HEK293 (cell line): Measurements from ENCODE around the gene PPIL3.

Source experiments
- CTCF ChIA-PET: fragments of 350-600 bp; formaldehyde crosslinking; extraction: SDS; loops from one replicate; lab custom pipeline; 2021; ENCODE audit warnings: antibody characterized with exemption; lab: Yijun Ruan, JAX
- POLR2A ChIA-PET: fragments of 300-600 bp; formaldehyde crosslinking; extraction: SDS; loops from one replicate; lab custom pipeline; 2020; ENCODE audit warnings: antibody characterized with exemption, inconsistent platforms; lab: Yijun Ruan, JAX
- H3K27ac ChIP-seq: fragments of 200-500 bp; sonication (Bioruptor generic); 2 replicates; pipeline ENCODE4 v1.5.1; 2014; ENCODE audit warnings: low read depth, low read length, control low read depth, inconsistent platforms; ENCODE audit errors: extremely low read depth
- H3K36me3 ChIP-seq, 2 experiments: fragments of 200-500 bp in 1 of 2; sonication (Bioruptor generic) in 1 of 2; 1 replicate in 1 of 2; 2 replicates in 1 of 2; pipeline ENCODE4 v1.5.1; 2014 to 2017; ENCODE audit warnings: inconsistent platforms in 2 of 2, low read length in 2 of 2; ENCODE audit not compliant: control insufficient read depth in 2 of 2, insufficient read depth in 1 of 2
- H3K4me1 ChIP-seq: fragments of 200-500 bp; sonication (Bioruptor generic); 2 replicates; pipeline ENCODE4 v1.5.1; 2014; ENCODE audit warnings: mild to moderate bottlenecking, low read length, inconsistent platforms; ENCODE audit not compliant: control insufficient read depth, insufficient read depth
- H3K4me3 ChIP-seq: 2 replicates; pipeline ENCODE4 v1.5.1; 2011; ENCODE audit warnings: low read depth, mild to moderate bottlenecking, control low read depth, low read length, moderate library complexity
- H3K9me3 ChIP-seq: fragments of 200-500 bp; sonication (Bioruptor generic); 2 replicates; pipeline ENCODE4 v1.5.1; 2014; ENCODE audit warnings: low read depth, low read length, inconsistent platforms; ENCODE audit not compliant: control insufficient read depth, insufficient read depth
- BCL11B ChIP-seq: fragments of 450-650 bp; formaldehyde crosslinking; IDR thresholded peaks from 2 replicates; pipeline ENCODE4 v1.5.1; 2016; ENCODE audit warnings: low read depth, missing biosample characterization, missing genetic modification characterization
- EGR2 ChIP-seq: fragments of 450-650 bp; formaldehyde crosslinking; IDR thresholded peaks from 2 replicates; pipeline ENCODE4 v1.5.1; 2016; ENCODE audit warnings: low read depth, missing biosample characterization, missing genetic modification characterization
- GLI4 ChIP-seq: fragments of 450-650 bp; formaldehyde crosslinking; IDR thresholded peaks from 2 replicates; pipeline ENCODE4 v1.5.1; 2016; ENCODE audit warnings: missing biosample characterization, missing genetic modification characterization
- KLF16 ChIP-seq: fragments of 450-650 bp; formaldehyde crosslinking; IDR thresholded peaks from 2 replicates; pipeline ENCODE4 v1.5.1; 2017; ENCODE audit warnings: missing biosample characterization, missing genetic modification characterization
- MEIS1 ChIP-seq: sonication (generic); formaldehyde crosslinking; IDR thresholded peaks from 2 replicates; pipeline ENCODE4 v1.8.1; 2022; ENCODE audit warnings: missing genetic modification reagents, mild to moderate bottlenecking, borderline replicate concordance
- YY2 ChIP-seq: fragments of 450-650 bp; formaldehyde crosslinking; IDR thresholded peaks from 2 replicates; pipeline ENCODE4 v1.5.1; 2016; ENCODE audit warnings: missing biosample characterization, missing genetic modification characterization
- ZBTB1 ChIP-seq: fragments of 450-650 bp; formaldehyde crosslinking; IDR thresholded peaks from 2 replicates; pipeline ENCODE4 v1.5.1; 2016; ENCODE audit warnings: missing biosample characterization, missing genetic modification characterization
- ZBTB20 ChIP-seq: fragments of 450-650 bp; formaldehyde crosslinking; IDR thresholded peaks from 2 replicates; pipeline ENCODE4 v1.5.1; 2016; ENCODE audit warnings: missing biosample characterization, missing genetic modification characterization
- ZNF133 ChIP-seq: fragments of 450-650 bp; formaldehyde crosslinking; IDR thresholded peaks from 2 replicates; pipeline ENCODE4 v1.5.1; 2016; ENCODE audit warnings: missing biosample characterization, missing genetic modification characterization
- ZNF140 ChIP-seq: fragments of 450-650 bp; formaldehyde crosslinking; IDR thresholded peaks from 2 replicates; pipeline ENCODE4 v1.5.1; 2016; ENCODE audit warnings: missing biosample characterization, missing genetic modification characterization
- ZNF248 ChIP-seq: fragments of 450-650 bp; formaldehyde crosslinking; IDR thresholded peaks from 2 replicates; pipeline ENCODE4 v1.5.1; 2017; ENCODE audit warnings: missing biosample characterization, missing genetic modification characterization
- ZNF501 ChIP-seq: fragments of 450-650 bp; formaldehyde crosslinking; IDR thresholded peaks from 2 replicates; pipeline ENCODE4 v1.5.1; 2016; ENCODE audit warnings: missing biosample characterization, missing genetic modification characterization
- ZNF548 ChIP-seq: fragments of 450-650 bp; formaldehyde crosslinking; IDR thresholded peaks from 2 replicates; pipeline ENCODE4 v1.5.1; 2016; ENCODE audit warnings: missing biosample characterization, missing genetic modification characterization
- ZNF658 ChIP-seq: fragments of 450-650 bp; formaldehyde crosslinking; IDR thresholded peaks from 2 replicates; pipeline ENCODE4; 2016; ENCODE audit warnings: missing biosample characterization, missing genetic modification characterization
- ZNF768 ChIP-seq: fragments of 450-650 bp; formaldehyde crosslinking; IDR thresholded peaks from 2 replicates; pipeline ENCODE4 v1.5.1; 2018; ENCODE audit warnings: missing biosample characterization, mild to moderate bottlenecking, missing genetic modification characterization
- ZNF785 ChIP-seq: fragments of 450-650 bp; formaldehyde crosslinking; IDR thresholded peaks from 2 replicates; pipeline ENCODE4 v1.5.1; 2016; ENCODE audit warnings: missing biosample characterization, missing genetic modification characterization
- ZSCAN4 ChIP-seq: fragments of 450-650 bp; formaldehyde crosslinking; IDR thresholded peaks from 2 replicates; pipeline ENCODE4 v1.5.1; 2017; ENCODE audit warnings: missing biosample characterization, missing genetic modification characterization
- TF ChIP-seq, protein P1 (sequence below): fragments of 450-650 bp; formaldehyde crosslinking; IDR thresholded peaks from 2 replicates; pipeline ENCODE4 v1.5.1; 2017; ENCODE audit warnings: missing biosample characterization, mild to moderate bottlenecking, missing genetic modification characterization, moderate library complexity
- TF ChIP-seq, protein P2 (sequence below): fragments of 450-650 bp; formaldehyde crosslinking; IDR thresholded peaks from 2 replicates; pipeline ENCODE4 v1.5.1; 2016; ENCODE audit warnings: missing biosample characterization, missing genetic modification characterization

The PPIL3 gene

DNA sequence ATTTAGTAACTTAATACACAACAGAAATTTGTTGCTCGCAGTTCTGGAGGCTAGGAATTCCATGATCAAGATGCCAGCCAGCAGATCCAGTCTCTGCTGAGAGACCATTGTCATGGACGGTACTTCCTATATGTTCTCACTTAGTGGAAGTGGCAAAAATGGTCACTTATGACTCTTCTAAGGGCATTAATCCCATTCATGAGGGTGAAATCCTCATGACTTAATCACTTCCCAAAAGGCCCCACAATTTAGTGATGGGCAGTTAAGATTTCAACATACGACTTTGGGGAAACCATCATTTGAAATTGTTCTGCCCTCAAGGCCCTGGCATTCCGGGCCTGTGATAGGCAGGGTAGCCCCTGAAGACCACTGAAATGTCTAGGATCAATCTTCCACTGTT, 54.2 kb downstream of the PPIL3 start:
- no peak overlapping the region for H3K4me3 ChIP-seq
- CTCF ChIA-PET, result no interaction called here
- no peaks in the 10 kb centered on the region for H3K36me3 ChIP-seq
- no peaks in the 10 kb centered on the region for H3K9me3 ChIP-seq
- no peak for TF ChIP-seq YY2 (tag by site-specific recombination)
- TF ChIP-seq ZNF248 (tag by site-specific recombination), result no peak
- TF ChIP-seq, protein P1, sequence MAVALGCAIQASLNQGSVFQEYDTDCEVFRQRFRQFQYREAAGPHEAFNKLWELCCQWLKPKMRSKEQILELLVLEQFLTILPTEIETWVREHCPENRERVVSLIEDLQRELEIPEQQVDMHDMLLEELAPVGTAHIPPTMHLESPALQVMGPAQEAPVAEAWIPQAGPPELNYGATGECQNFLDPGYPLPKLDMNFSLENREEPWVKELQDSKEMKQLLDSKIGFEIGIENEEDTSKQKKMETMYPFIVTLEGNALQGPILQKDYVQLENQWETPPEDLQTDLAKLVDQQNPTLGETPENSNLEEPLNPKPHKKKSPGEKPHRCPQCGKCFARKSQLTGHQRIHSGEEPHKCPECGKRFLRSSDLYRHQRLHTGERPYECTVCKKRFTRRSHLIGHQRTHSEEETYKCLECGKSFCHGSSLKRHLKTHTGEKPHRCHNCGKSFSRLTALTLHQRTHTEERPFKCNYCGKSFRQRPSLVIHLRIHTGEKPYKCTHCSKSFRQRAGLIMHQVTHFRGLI (tag by site-specific recombination), result no peak
- TF ChIP-seq, all 188 proteins: peak for 0
- no peak overlapping the region for H3K27ac ChIP-seq
- H3K4me1 ChIP-seq, result no peaks in the 10 kb centered on the region
- POLR2A ChIA-PET, result no interaction called here

DNA sequence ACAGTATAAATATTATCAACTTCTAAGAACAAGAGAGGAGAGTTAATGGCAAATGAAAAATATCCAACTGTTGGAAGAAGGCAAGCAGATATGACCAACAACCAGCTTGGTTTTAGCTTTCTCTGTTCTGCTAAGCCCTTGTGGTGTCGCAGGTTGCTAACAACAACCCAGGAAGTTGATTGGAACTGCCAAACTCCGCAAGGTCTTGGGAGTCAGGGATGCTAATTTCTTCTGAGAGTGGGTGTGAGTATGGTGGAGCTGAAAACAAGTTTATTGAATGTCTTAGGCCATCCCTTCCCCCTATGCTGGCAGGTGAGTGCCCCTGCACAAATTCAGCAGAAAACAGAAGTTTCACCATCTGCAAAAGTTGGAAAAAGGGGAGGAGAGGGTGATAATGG, 59.6 kb downstream of the PPIL3 start:
- Histone ChIP-seq H3K9me3 (no peaks in the 10 kb centered on the region), H3K36me3 (peaks cover 0 to 11% of the 10 kb centered on the region in 2 experiments; a peak in 2 of 3 replicates), H3K4me1 (no peaks in the 10 kb centered on the region), H3K4me3 (no peak overlapping the region), H3K27ac (no peak overlapping the region)
- POLR2A ChIA-PET, result interaction anchor here (1.0 to 1.6 kb wide), 4 partner anchors 10 to 35 kb away, joined by 3 to 6 read pairs (median 4); partner anchors contain the start of genes BZW1 and CLK1
- TF ChIP-seq ZSCAN4 (tag by site-specific recombination) (no peak), ZBTB20 (tag by site-specific recombination) (no peak), MEIS1 (no peak), BCL11B (no peak), ZNF785 (tag by site-specific recombination) (no peak), ZNF133 (no peak), EGR2 (tag by site-specific recombination) (no peak), ZNF658 (tag by site-specific recombination) (no peak), ZNF768 (tag by site-specific recombination) (no peak), ZNF140 (no peak), ZBTB1 (tag by site-specific recombination) (no peak), KLF16 (tag by site-specific recombination) (no peak), ZNF548 (tag by site-specific recombination) (no peak), ZNF501 (tag by site-specific recombination) (no peak), GLI4 (tag by site-specific recombination) (no peak)
- TF ChIP-seq, protein P2, sequence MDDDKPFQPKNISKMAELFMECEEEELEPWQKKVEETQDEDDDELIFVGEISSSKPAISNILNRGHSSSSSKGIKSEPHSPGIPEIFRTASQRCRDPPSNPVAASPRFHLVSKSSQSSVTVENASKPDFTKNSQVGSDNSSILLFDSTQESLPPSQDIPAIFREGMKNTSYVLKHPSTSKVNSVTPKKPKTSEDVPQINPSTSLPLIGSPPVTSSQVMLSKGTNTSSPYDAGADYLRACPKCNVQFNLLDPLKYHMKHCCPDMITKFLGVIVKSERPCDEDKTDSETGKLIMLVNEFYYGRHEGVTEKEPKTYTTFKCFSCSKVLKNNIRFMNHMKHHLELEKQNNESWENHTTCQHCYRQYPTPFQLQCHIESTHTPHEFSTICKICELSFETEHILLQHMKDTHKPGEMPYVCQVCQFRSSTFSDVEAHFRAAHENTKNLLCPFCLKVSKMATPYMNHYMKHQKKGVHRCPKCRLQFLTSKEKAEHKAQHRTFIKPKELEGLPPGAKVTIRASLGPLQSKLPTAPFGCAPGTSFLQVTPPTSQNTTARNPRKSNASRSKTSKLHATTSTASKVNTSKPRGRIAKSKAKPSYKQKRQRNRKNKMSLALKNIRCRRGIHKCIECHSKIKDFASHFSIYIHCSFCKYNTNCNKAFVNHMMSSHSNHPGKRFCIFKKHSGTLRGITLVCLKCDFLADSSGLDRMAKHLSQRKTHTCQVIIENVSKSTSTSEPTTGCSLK (tag by site-specific recombination), result no peak
- CTCF ChIA-PET, result interaction anchor here (0.9 kb wide), 1 partner anchor 72 kb away, joined by 3 read pairs; no protein-coding TSS in a partner anchor
